NCI-H524 (cell line): ENCODE data around the gene TMEM179.
A peak's percentile ranks its signal among the peaks of the same experiment; 100 is the strongest.
"Not testable (repeated sequence)": the region's sequence is repeated elsewhere in the genome, so short reads cannot be mapped to it uniquely, and the experiment has no call there.

Source experiments
- DNase-seq, 2 experiments: peaks; one replicate each; lab custom pipeline; 2025; lab: John Stamatoyannopoulos, UW

TMEM179 gene

GRCh38 chr14:104586832-104587620, 17.5 kb downstream of the TMEM179 start:
- peak in 1 of 2 experiments; percentile 65 for DNase-seq

GRCh38 chr14:104585966-104586697, 18.4 kb downstream of the TMEM179 start:
- DNase-seq, result no peak

- DNase-seq, result no peak
These were observed 20.0 kb downstream of the TMEM179 start for GRCh38 chr14:104584557-104584956.

- DNase-seq, result no peak
These were observed 20.9 kb downstream of the TMEM179 start for GRCh38 chr14:104583424-104584306.

GRCh38 chr14:104582662-104583061, 21.9 kb downstream of the TMEM179 start:
- DNase-seq, result peak; percentile 33 to 62

GRCh38 chr14:104582005-104582404, 22.6 kb downstream of the TMEM179 start:
- DNase-seq, result no peak

GRCh38 chr14:104581521-104581920, 23.1 kb downstream of the TMEM179 start:
- no peak for DNase-seq

GRCh38 chr14:104580961-104581360, 23.6 kb downstream of the TMEM179 start:
- no peak for DNase-seq

- not testable (repeated sequence) for DNase-seq
These were observed 24.6 kb downstream of the TMEM179 start for GRCh38 chr14:104579939-104580338.

GRCh38 chr14:104579507-104579906, 25.1 kb downstream of the TMEM179 start, which contains the start of gene C14orf180:
C14orf180 (plus strand) TSS chr14:104579764; CDS start chr14:104586431, 6,667 bp downstream.
- DNase-seq, result peak in 1 of 2 experiments; percentile 29

GRCh38 chr14:104578321-104578720, 26.3 kb downstream of the TMEM179 start:
- DNase-seq, result peak; percentile 32 to 78

GRCh38 chr14:104577847-104578301, 26.7 kb downstream of the TMEM179 start:
- DNase-seq, result no peak

GRCh38 chr14:104577426-104577825, 27.1 kb downstream of the TMEM179 start:
- no peak for DNase-seq

- no peak for DNase-seq
These were observed 27.6 kb downstream of the TMEM179 start for GRCh38 chr14:104576970-104577332.

- DNase-seq, result no peak
These were observed 28.2 kb downstream of the TMEM179 start for GRCh38 chr14:104576232-104576969.

- DNase-seq, result no peak
These were observed 29.5 kb downstream of the TMEM179 start for GRCh38 chr14:104574978-104575583.

- no peak for DNase-seq
These were observed 30.0 kb downstream of the TMEM179 start for GRCh38 chr14:104574536-104574935.

GRCh38 chr14:104573930-104574329, 30.6 kb downstream of the TMEM179 start:
- no peak for DNase-seq

GRCh38 chr14:104572668-104573067, 31.9 kb downstream of the TMEM179 start:
- no peak for DNase-seq

GRCh38 chr14:104572024-104572626, 32.4 kb downstream of the TMEM179 start:
- no peak for DNase-seq
